NCI-H1417 treated with DMSO at 0.1 percent for 48 hours (cell line): ENCODE results near the gene MYADML2.

ENCODE experiments used
- DNase-seq: peaks from one replicate; lab custom pipeline; 2025; lab: John Stamatoyannopoulos, UW

Gene MYADML2

GRCh38 chr17:81939218-81939617, 7.8 kb downstream of the MYADML2 start:
- no peak for DNase-seq

GRCh38 chr17:81935709-81936084, 11.3 kb downstream of the MYADML2 start:
- DNase-seq = no peak

DNA sequence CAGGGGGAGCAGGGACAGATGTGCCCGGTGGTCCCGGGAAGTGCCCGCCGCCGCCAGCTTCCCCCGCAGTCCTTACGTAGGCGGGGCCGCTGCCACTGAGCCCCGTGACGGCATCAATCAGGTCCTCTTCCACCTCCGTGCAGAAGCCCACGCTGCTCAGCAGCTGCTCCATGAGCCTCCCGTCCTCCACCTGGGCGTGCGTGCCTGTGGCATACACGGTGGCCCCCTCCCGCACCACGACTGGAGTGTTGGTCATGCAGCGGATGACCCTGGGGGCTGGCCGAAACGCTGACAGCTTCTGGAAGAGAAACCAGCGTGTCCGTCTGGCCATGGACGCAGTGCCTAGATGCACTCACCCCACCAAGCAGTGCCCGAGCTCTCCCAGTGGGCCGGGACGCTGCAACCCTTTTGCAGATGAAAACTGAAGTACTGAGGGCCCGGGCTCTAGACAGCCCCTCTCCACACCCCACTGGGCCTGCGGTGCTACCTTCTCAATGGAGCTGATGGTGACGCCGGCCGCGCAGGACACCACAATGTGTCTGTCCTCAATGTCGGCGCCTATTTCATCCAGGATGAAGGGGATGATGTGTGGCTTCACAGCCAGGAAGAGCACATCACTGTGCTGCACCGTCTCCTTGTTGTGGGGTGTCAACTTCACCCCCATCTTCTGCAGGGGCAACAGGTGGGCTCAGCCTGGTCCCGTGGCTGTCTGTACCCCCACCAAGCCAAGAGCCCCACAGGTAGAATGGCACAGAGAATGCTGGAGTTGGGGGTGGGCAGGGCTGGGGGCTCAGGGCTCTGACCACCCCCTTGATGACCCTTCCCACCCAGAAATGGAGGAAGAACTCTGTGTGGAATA, 12.0 kb downstream of the MYADML2 start:
- DNase-seq = no peak

- no peak for DNase-seq
Measured at GRCh38 chr17:81934098-81934757, 12.8 kb downstream of the MYADML2 start.

DNA sequence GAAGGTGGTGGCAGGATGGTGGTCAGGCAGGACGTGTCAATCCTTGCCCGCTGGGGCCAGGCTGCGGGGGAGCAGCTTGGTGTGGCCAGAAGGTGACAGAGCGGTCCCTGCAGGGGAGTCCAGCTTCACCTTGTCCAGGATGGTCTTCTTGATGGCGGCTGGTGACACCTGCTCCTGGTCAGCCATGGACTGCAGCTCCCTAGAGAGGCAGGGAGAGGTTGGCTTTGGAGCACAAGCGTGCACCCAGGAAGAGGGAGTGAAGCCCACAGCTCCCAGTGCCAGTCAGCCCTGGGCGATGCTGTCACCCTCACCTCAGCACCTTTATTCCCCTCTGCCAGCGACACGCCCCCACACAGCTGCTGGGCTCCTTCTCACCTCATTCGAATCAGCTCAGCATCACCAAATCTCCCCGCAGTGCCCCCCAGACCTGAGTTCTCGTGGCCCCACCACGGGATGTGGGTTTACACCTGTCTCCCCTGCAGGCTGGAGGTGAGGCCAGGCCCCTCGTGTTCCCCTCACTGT, 13.8 kb downstream of the MYADML2 start:
- no peak for DNase-seq

GRCh38 chr17:81932333-81932983, 14.6 kb downstream of the MYADML2 start:
- DNase-seq = no peak

- DNase-seq = no peak
Measured at GRCh38 chr17:81931557-81932332, 15.3 kb downstream of the MYADML2 start.

DNA sequence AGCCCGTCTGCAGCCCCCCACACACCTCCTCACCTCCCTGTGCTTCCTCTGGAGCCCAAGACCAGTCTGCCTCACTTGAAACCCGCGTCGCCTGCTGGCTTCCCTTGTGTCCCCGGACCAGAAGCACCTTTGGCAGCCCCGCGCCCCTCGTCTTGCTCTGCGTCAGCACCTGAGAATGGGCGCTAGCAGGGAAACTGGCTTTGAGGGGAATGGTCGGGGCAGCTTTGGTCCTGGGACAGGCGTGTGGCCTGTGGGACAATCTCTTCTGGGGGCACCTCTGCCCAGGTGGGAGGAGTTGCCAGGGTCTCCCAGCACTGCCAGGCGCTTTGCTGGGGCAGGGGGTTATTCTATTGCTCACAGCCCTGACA, 15.9 kb downstream of the MYADML2 start:
- DNase-seq = no peak

DNA sequence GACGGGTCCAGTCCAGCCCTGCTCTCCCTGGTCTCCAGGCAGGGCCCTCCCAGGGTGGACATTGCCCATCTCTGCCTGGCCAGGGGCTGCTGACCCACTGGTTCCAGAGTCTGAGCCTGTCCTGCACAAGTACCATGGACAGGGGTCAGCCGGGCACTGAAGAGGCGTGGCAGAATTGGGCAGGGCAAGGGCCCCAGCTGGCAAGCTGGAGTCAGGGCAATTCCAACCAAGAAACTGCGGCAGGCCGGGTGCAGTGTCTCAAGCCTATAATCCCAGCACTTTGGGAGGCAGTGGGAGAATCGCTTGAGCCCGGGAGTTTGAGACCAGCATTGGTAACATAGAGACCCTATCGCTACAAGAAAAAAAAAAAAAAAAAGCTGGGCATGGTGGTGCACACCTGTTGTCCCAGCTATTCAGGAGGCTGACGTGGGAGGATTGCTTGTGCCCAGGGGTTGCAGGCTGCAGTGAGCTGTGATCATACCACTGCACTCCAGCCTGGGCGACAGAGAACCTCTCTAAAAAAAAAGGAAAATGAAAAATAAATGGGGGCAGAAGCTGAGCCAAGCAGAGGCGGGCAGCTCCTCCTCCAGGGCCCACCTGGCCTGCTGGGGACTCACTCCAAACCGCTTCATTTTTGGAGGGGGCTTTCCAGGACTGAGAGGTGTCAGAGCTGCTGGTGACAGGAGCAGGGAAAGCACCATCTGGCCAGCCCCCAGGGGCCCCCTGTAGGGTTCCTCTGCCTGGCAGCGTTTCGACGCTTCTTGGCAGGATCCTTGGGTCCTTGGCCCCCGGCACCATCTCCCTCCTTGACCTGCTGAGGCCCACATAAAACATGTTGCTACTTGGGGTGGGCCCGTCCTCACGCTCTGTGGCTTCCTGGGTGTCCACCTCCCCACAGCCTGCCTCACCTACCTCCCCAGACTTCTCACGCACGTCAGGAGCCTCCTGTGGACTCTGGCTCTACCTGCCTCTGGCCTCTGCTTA, 16.6 kb downstream of the MYADML2 start:
- no peak for DNase-seq

DNA sequence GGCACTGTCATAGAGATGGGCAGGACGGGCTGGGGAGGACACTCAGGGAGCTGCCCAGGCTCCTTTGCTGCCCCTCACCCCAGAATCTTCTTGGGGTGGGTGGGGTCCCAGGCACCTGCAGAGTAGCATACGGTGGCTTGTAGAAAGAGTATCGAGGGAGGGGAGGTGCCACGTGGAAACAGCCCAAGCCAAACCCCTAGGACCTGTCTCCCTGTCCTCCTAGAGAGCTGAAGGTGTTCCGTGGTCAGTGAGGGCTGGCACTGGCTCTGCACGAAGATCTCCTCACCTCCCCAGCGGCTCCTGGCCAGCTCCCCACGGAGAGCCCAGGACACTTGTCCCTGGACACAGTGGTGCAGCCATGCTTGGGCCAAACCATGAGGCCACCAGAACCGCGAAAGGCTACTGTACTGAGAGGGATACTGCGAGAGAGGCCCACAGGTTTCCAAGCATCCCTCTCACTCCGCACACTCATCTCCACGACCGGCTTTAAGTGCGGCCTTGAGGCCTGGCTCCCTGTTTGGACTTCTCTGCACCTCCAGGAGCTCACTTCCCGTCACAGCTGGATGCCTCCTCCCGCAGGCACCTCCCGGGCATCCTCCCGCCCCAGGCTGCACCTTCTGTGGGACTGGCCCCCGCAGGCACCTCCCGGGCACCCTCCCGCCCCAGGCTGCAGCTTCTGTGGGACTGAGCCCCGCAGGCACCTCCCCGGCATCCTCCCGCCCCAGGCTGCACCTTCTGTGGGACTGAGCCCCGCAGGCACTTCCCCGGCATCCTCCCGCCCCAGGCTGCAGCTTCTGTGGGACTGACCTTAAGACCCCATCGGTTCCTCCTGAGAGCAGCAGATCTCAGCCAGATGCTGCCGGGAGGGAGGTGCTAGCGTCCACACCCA, 17.5 kb downstream of the MYADML2 start:
- DNase-seq = no peak

- no peak for DNase-seq
Measured at GRCh38 chr17:81928544-81929252, 18.3 kb downstream of the MYADML2 start.

GRCh38 chr17:81927653-81928543, 19.1 kb downstream of the MYADML2 start, which contains the start of gene MAFG:
TSS of gene MAFG (minus strand) at chr17:81927735. CDS start at chr17:81923185, 4,550 bp downstream.
- peak; percentile 74 for DNase-seq

DNA sequence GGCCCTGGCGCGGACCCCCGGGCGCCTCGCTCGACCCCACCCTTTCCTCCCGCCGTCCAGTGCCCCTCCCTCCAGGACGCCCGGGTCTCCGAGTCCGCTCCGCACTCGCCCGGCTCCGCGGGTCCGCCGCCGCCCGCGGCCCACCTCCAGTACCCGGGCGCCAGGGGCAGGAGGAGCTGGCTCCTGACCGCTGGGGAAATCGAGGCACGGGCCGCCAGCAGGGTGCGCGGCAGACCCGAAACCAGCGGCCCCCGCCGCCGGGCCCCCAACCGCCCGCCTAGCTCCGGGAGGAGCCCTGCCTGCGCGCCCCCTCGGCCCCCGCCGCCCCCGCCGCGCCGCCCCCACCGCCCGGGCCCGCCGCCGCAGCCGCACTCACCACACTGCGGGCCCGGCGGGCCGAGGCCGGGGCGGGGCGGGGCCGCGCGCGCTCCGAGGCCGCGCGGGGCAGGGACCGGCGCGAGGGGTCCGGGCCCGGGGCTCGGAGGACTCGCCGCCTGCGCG, 19.8 kb downstream of the MYADML2 start:
- no peak for DNase-seq

DNA sequence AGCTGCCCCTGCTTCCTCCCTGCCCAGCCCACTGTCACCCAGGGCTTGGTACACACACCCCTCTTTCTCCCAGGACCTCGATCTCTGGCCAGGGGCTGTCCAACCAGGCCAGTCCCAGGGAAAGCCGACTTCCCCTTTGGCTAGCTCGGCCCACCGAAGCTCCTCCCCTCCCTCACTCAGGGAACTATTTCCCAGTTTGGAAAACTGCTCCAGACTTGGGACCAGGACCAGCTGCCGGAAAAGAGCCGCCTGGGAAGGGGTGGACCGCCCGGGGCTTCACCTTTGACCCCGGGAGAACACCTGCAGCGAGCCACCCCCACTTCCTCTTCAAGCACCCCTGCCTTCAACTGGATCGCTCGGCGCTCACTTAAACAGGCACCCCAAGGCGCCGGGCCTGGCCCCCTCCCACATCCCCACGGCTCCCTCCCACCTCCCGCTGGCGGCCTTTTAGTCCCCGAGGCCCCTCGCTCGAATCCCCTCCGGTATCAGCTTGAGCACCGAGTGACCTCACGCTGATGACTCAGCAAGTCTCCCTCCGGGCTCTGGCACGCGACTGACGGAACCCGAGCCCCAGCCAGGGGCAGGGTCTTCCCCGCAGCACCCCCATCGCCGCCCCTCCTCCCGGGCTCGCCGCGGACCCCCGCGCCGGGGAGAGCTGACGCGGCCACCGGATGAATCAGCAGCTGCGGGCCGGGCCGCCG, 20.4 kb downstream of the MYADML2 start:
- no peak for DNase-seq

- DNase-seq = no peak
Measured at GRCh38 chr17:81925860-81926450, 21.1 kb downstream of the MYADML2 start.
